Endothelial cell (in vitro differentiated cells): ENCODE measurements around the gene TKTL1. TPM values are rescaled to one million over a fixed set of nuclear protein-coding genes. Genes with fewer than 3 reads are reported as not detected.

Source experiments
- DNase-seq: peaks from one replicate; pipeline ENCODE4 v3.0.0; 2021; ENCODE audit warnings: low spot score
- H3K27ac Mint-ChIP-seq: one replicate; pipeline ENCODE4 v1.8.0; 2021; ENCODE audit warnings: mixed read lengths, inconsistent platforms; ENCODE audit not compliant: unreplicated experiment
- H3K27me3 Mint-ChIP-seq: one replicate; pipeline ENCODE4 v1.8.0; 2021; ENCODE audit warnings: mild to moderate bottlenecking, moderate library complexity, mixed read lengths, inconsistent platforms; ENCODE audit not compliant: unreplicated experiment
- H3K36me3 Mint-ChIP-seq: one replicate; pipeline ENCODE4 v1.8.0; 2021; ENCODE audit warnings: mild to moderate bottlenecking, low read depth, mixed read lengths, inconsistent platforms; ENCODE audit not compliant: unreplicated experiment
- H3K4me1 Mint-ChIP-seq: one replicate; pipeline ENCODE4 v1.8.0; 2021; ENCODE audit warnings: mild to moderate bottlenecking, mixed read lengths, inconsistent platforms; ENCODE audit not compliant: unreplicated experiment
- H3K4me3 Mint-ChIP-seq: one replicate; pipeline ENCODE4 v1.8.0; 2021; ENCODE audit warnings: mild to moderate bottlenecking, mixed read lengths, inconsistent platforms; ENCODE audit not compliant: unreplicated experiment
- H3K9me3 Mint-ChIP-seq: one replicate; pipeline ENCODE4 v1.8.0; 2021; ENCODE audit warnings: mixed read lengths, inconsistent platforms; ENCODE audit not compliant: unreplicated experiment
- total RNA-seq: library from RNA; stranded (reverse); fragmentation: NEBNext Ultra II Directional; extraction: Animal tissue kit (Norgen Biotek cat#: 25700); gene quantifications from one replicate; pipeline ENCODE4 v1.2.1, GENCODE V29; 2021; ENCODE audit not compliant: unreplicated experiment
- TF ChIP-seq, protein P1 (sequence below): fragments of 200-600 bp; sonication (generic); IDR thresholded peaks from one replicate; pipeline ENCODE4 v1.5.0; 2021; ENCODE audit warnings: antibody characterized with exemption; ENCODE audit not compliant: unreplicated experiment

Gene TKTL1
- total RNA-seq, 1 donor from 2014 or later, result 7.1 TPM

GRCh38 chrX:154353172-154353843 lies 57.7 kb downstream of the TKTL1 start:
- H3K9me3 Mint-ChIP-seq, result no peaks in the 10 kb centered on the region
- DNase-seq, result no peak
- H3K27ac Mint-ChIP-seq, result no peak overlapping the region
- peaks cover under 1% of the 10 kb centered on the region for H3K27me3 Mint-ChIP-seq
- H3K4me3 Mint-ChIP-seq, result no peak overlapping the region
- TF ChIP-seq, protein P1, sequence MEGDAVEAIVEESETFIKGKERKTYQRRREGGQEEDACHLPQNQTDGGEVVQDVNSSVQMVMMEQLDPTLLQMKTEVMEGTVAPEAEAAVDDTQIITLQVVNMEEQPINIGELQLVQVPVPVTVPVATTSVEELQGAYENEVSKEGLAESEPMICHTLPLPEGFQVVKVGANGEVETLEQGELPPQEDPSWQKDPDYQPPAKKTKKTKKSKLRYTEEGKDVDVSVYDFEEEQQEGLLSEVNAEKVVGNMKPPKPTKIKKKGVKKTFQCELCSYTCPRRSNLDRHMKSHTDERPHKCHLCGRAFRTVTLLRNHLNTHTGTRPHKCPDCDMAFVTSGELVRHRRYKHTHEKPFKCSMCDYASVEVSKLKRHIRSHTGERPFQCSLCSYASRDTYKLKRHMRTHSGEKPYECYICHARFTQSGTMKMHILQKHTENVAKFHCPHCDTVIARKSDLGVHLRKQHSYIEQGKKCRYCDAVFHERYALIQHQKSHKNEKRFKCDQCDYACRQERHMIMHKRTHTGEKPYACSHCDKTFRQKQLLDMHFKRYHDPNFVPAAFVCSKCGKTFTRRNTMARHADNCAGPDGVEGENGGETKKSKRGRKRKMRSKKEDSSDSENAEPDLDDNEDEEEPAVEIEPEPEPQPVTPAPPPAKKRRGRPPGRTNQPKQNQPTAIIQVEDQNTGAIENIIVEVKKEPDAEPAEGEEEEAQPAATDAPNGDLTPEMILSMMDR, result no peak
- H3K36me3 Mint-ChIP-seq, result no peaks in the 10 kb centered on the region
- no peaks in the 10 kb centered on the region for H3K4me1 Mint-ChIP-seq

GRCh38 chrX:154354013-154354412 lies 58.4 kb downstream of the TKTL1 start:
- Mint-ChIP-seq H3K4me3 (no peak overlapping the region), H3K27ac (no peak overlapping the region), H3K36me3 (peaks cover 3% of the 10 kb centered on the region), H3K27me3 (peaks cover 2% of the 10 kb centered on the region), H3K4me1 (no peaks in the 10 kb centered on the region), H3K9me3 (no peaks in the 10 kb centered on the region)
- TF ChIP-seq, protein P1, result no peak
- DNase-seq, result no peak

GRCh38 chrX:154354516-154354915 lies 58.9 kb downstream of the TKTL1 start:
- Mint-ChIP-seq H3K36me3 (peaks cover 3% of the 10 kb centered on the region), H3K27me3 (peaks cover 2% of the 10 kb centered on the region), H3K4me1 (no peaks in the 10 kb centered on the region), H3K9me3 (no peaks in the 10 kb centered on the region), H3K27ac (no peak overlapping the region), H3K4me3 (no peak overlapping the region)
- TF ChIP-seq, protein P1, result no peak
- DNase-seq, result no peak

GRCh38 chrX:154355094-154355775 lies 59.6 kb downstream of the TKTL1 start:
- Mint-ChIP-seq H3K4me1 (no peaks in the 10 kb centered on the region), H3K27me3 (peaks cover 3% of the 10 kb centered on the region), H3K36me3 (peaks cover 3% of the 10 kb centered on the region), H3K4me3 (no peak overlapping the region), H3K27ac (no peak overlapping the region), H3K9me3 (no peaks in the 10 kb centered on the region)
- TF ChIP-seq, protein P1, result no peak
- DNase-seq, result no peak

GRCh38 chrX:154355776-154356140 lies 60.2 kb downstream of the TKTL1 start:
- no peak for DNase-seq
- H3K36me3 Mint-ChIP-seq, result peaks cover 3% of the 10 kb centered on the region
- no peaks in the 10 kb centered on the region for H3K4me1 Mint-ChIP-seq
- H3K4me3 Mint-ChIP-seq, result no peak overlapping the region
- H3K27ac Mint-ChIP-seq, result no peak overlapping the region
- peaks cover 3% of the 10 kb centered on the region for H3K27me3 Mint-ChIP-seq
- H3K9me3 Mint-ChIP-seq, result no peaks in the 10 kb centered on the region
- TF ChIP-seq, protein P1, result no peak
